K562 (cell line): ENCODE data around the gene PIK3R2. TPM values are rescaled to one million over a fixed set of nuclear protein-coding genes. Genes with fewer than 3 reads are reported as not detected.

ENCODE experiments used
- ARHGAP35 ChIP-seq: fragments of 450-650 bp; IDR thresholded peaks from 2 replicates; pipeline ENCODE4 v1.6.1; 2018; ENCODE audit not compliant: partially characterized antibody
- ETV1 ChIP-seq: fragments of 450-650 bp; conservative IDR thresholded peaks from 2 replicates; pipeline ENCODE4 v1.6.1; 2016; ENCODE audit warnings: missing genetic modification characterization, control low read depth, low read depth, missing compliant biosample characterization
- GTF2F1 ChIP-seq: IDR thresholded peaks from 2 replicates; pipeline ENCODE4 v1.6.1; 2011; ENCODE audit warnings: low read depth, low read length, improper control_type of control experiment
- IRF2 ChIP-seq: sonication (generic); formaldehyde crosslinking; IDR thresholded peaks from 2 replicates; pipeline ENCODE4 v1.8.1; 2022; ENCODE audit warnings: mild to moderate bottlenecking, missing genetic modification reagents
- JUNB ChIP-seq: fragments of 450-650 bp; formaldehyde crosslinking; conservative IDR thresholded peaks from 2 replicates; pipeline ENCODE4 v1.4.0; 2020; ENCODE audit warnings: mild to moderate bottlenecking
- MITF ChIP-seq: IDR thresholded peaks from 2 replicates; pipeline ENCODE4 v1.6.1; 2014; ENCODE audit warnings: antibody characterized with exemption
- NFXL1 ChIP-seq: fragments of 450-650 bp; formaldehyde crosslinking; IDR thresholded peaks from 2 replicates; pipeline ENCODE4 v1.4.0; 2021; ENCODE audit warnings: mild to moderate bottlenecking
- PHB ChIP-seq: fragments of 250-450 bp; sonication (Bioruptor Pico); IDR thresholded peaks from 2 replicates; pipeline ENCODE4 v1.5.0; 2021
- PHF20 ChIP-seq: fragments of 450-650 bp; IDR thresholded peaks from 2 replicates; pipeline ENCODE4 v1.6.1; 2018; ENCODE audit not compliant: partially characterized antibody
- PRMT5 ChIP-seq: sonication (generic); formaldehyde crosslinking; IDR thresholded peaks from 2 replicates; pipeline ENCODE4 v1.5.0; 2020; ENCODE audit warnings: missing genetic modification reagents
- TEAD2 ChIP-seq: fragments of 450-650 bp; IDR thresholded peaks from 2 replicates; pipeline ENCODE4 v1.6.1; 2016; ENCODE audit warnings: missing genetic modification characterization, control low read depth, missing compliant biosample characterization
- TGIF2 ChIP-seq: sonication (generic); formaldehyde crosslinking; IDR thresholded peaks from 2 replicates; pipeline ENCODE4 v1.8.1; 2022; ENCODE audit warnings: mild to moderate bottlenecking, missing genetic modification reagents, moderate library complexity
- TRIM24 ChIP-seq, 2 experiments: fragments of 450-650 bp; IDR thresholded peaks; 2 replicates each; pipeline ENCODE4 v1.6.1; 2016
- YY1 ChIP-seq, 3 experiments: IDR thresholded peaks; 2 replicates each; pipeline ENCODE4 v1.6.1; 2011; ENCODE audit warnings: low read length in 2 of 3, mild to moderate bottlenecking in 2 of 3, moderate library complexity in 2 of 3, borderline replicate concordance in 1 of 3, control low read depth in 1 of 3, low read depth in 1 of 3; ENCODE audit not compliant: insufficient read depth in 3 of 3, insufficient replicate concordance in 2 of 3, control insufficient read depth in 1 of 3, insufficient read length in 1 of 3; ENCODE audit errors: extremely low read depth in 1 of 3
- ZC3H11A ChIP-seq: IDR thresholded peaks from 2 replicates; pipeline ENCODE4 v1.6.1; 2012; ENCODE audit warnings: low read depth, low read length, improper control_type of control experiment
- ZFP36 ChIP-seq: fragments of 150-350 bp; IDR thresholded peaks from 2 replicates; pipeline ENCODE4 v1.6.1; 2018; ENCODE audit warnings: low read length, low read depth; ENCODE audit not compliant: partially characterized antibody
- ZNF140 ChIP-seq: fragments of 250-450 bp; sonication (Bioruptor Pico); IDR thresholded peaks from 2 replicates; pipeline ENCODE4 v1.8.0; 2021; ENCODE audit warnings: moderate library complexity, mild to moderate bottlenecking, inconsistent platforms
- ZNF311 ChIP-seq: fragments of 250-450 bp; sonication (Bioruptor Pico); IDR thresholded peaks from 2 replicates; pipeline ENCODE4 v1.4.0; 2020; ENCODE audit warnings: mild to moderate bottlenecking, moderate library complexity
- ZNF507 ChIP-seq: conservative IDR thresholded peaks from 2 replicates; pipeline ENCODE4 v1.6.1; 2017; ENCODE audit warnings: missing genetic modification characterization, missing compliant biosample characterization
- polyA plus RNA-seq, 8 experiments: library from polyadenylated mRNA; depleted of rRNA in 4 of 8; stranded (reverse) in 5 of 8; unstranded in 3 of 8; fragments of >200 nt; fragmentation: Nextera tagmentation in 2 of 8; fragmentation: Illumina TruSeq in 1 of 8; extraction: Ambion mirVana in 2 of 8; extraction: Trizol in 1 of 8; gene quantifications; 2 replicates each; pipeline versions ENCODE4 v1.2.1 to v1.2.3, GENCODE V29; 2011 to 2014; ENCODE audit warnings: inconsistent platforms in 1 of 8, missing spikeins in 1 of 8
- total RNA-seq, 7 experiments: library from RNA; depleted of rRNA in 6 of 7; stranded (reverse); fragments of >200 nt in 6 of 7; fragmentation: Illumina TruSeq in 2 of 7; extraction: Trizol in 2 of 7; gene quantifications; 2 replicates each; pipeline versions ENCODE4 v1.2.1 to v1.2.3, GENCODE V29; 2011 to 2021; ENCODE audit warnings: low replicate concordance in 1 of 7
- TF ChIP-seq, protein P1 (sequence below): fragments of 450-650 bp; IDR thresholded peaks from 2 replicates; pipeline ENCODE4 v1.6.1; 2016; ENCODE audit warnings: mild to moderate bottlenecking
- TF ChIP-seq, protein P2 (sequence below): fragments of 450-650 bp; conservative IDR thresholded peaks from 2 replicates; pipeline ENCODE4 v1.6.1; 2016; ENCODE audit warnings: missing genetic modification characterization, low read depth, mild to moderate bottlenecking, missing compliant biosample characterization, moderate library complexity
- TF ChIP-seq, protein P3 (sequence below): fragments of 450-650 bp; formaldehyde crosslinking; IDR thresholded peaks from 2 replicates; pipeline ENCODE4 v1.4.0; 2020; ENCODE audit warnings: mild to moderate bottlenecking, mixed read lengths
- TF ChIP-seq, protein P4 (sequence below): fragments of 200-800 bp; sonication (Bioruptor generic); IDR thresholded peaks from 2 replicates; pipeline ENCODE4 v1.6.1; 2017; ENCODE audit warnings: missing genetic modification characterization, missing compliant biosample characterization

PIK3R2 gene
- total and polyA plus RNA-seq, 9 of the 15 experiments (the other 6 are each of a cell fraction or from before 2014, with no cell fraction given) = 0.39 to 37.9 (median 5.3) TPM

- no peak for TF ChIP-seq PHF20
- no peak for TF ChIP-seq ZNF311 (CRISPR knock-in tag)
- TF ChIP-seq, protein P1, sequence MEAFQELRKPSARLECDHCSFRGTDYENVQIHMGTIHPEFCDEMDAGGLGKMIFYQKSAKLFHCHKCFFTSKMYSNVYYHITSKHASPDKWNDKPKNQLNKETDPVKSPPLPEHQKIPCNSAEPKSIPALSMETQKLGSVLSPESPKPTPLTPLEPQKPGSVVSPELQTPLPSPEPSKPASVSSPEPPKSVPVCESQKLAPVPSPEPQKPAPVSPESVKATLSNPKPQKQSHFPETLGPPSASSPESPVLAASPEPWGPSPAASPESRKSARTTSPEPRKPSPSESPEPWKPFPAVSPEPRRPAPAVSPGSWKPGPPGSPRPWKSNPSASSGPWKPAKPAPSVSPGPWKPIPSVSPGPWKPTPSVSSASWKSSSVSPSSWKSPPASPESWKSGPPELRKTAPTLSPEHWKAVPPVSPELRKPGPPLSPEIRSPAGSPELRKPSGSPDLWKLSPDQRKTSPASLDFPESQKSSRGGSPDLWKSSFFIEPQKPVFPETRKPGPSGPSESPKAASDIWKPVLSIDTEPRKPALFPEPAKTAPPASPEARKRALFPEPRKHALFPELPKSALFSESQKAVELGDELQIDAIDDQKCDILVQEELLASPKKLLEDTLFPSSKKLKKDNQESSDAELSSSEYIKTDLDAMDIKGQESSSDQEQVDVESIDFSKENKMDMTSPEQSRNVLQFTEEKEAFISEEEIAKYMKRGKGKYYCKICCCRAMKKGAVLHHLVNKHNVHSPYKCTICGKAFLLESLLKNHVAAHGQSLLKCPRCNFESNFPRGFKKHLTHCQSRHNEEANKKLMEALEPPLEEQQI = no peak
- TF ChIP-seq ZC3H11A = no peak
- no peak for TF ChIP-seq MITF
- TF ChIP-seq ETV1 (tag) = peak; percentile 96
- TF ChIP-seq JUNB (CRISPR knock-in tag) = no peak
- no peak for TF ChIP-seq PHB
- no peak for TF ChIP-seq TRIM24 (IDR thresholded peaks at IDR 0.05)
- TF ChIP-seq, protein P2, sequence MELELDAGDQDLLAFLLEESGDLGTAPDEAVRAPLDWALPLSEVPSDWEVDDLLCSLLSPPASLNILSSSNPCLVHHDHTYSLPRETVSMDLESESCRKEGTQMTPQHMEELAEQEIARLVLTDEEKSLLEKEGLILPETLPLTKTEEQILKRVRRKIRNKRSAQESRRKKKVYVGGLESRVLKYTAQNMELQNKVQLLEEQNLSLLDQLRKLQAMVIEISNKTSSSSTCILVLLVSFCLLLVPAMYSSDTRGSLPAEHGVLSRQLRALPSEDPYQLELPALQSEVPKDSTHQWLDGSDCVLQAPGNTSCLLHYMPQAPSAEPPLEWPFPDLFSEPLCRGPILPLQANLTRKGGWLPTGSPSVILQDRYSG = no peak
- TF ChIP-seq ARHGAP35 = no peak
- no peak for TF ChIP-seq TEAD2 (tag)
- no peak for TF ChIP-seq IRF2
- TF ChIP-seq PRMT5 (CRISPR knock-in tag) = no peak
- 0 out of 2 replicates have a peak, but pooled peaks have one; percentile 10 for TF ChIP-seq GTF2F1
- TF ChIP-seq, protein P3, sequence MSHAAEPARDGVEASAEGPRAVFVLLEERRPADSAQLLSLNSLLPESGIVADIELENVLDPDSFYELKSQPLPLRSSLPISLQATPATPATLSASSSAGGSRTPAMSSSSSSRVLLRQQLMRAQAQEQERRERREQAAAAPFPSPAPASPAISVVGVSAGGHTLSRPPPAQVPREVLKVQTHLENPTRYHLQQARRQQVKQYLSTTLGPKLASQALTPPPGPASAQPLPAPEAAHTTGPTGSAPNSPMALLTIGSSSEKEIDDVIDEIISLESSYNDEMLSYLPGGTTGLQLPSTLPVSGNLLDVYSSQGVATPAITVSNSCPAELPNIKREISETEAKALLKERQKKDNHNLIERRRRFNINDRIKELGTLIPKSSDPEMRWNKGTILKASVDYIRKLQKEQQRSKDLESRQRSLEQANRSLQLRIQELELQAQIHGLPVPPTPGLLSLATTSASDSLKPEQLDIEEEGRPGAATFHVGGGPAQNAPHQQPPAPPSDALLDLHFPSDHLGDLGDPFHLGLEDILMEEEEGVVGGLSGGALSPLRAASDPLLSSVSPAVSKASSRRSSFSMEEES (CRISPR knock-in tag) = no peak
- no peak for TF ChIP-seq NFXL1 (CRISPR knock-in tag)
- TF ChIP-seq TGIF2 (CRISPR knock-in tag) = no peak
- TF ChIP-seq ZNF140 (CRISPR knock-in tag) = no peak
- peak in 1 of 3 experiments; percentile 32 for TF ChIP-seq YY1 (IDR thresholded peaks at IDR 0.05; ENCODE audit: borderline replicate concordance in 1 of 3, control insufficient read depth in 1 of 3, extremely low read depth in 1 of 3, insufficient read depth in 3 of 3, insufficient read length in 1 of 3, insufficient replicate concordance in 2 of 3, low read depth in 1 of 3, low read length in 2 of 3)
- TF ChIP-seq ZNF507 (tag) = no peak
- peak; percentile 53 for TF ChIP-seq ZFP36
- TF ChIP-seq, protein P4, sequence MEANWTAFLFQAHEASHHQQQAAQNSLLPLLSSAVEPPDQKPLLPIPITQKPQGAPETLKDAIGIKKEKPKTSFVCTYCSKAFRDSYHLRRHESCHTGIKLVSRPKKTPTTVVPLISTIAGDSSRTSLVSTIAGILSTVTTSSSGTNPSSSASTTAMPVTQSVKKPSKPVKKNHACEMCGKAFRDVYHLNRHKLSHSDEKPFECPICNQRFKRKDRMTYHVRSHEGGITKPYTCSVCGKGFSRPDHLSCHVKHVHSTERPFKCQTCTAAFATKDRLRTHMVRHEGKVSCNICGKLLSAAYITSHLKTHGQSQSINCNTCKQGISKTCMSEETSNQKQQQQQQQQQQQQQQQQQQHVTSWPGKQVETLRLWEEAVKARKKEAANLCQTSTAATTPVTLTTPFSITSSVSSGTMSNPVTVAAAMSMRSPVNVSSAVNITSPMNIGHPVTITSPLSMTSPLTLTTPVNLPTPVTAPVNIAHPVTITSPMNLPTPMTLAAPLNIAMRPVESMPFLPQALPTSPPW (CRISPR knock-in tag) = no peak
Measured at GRCh38 chr19:18152442-18152816, 534 bp upstream of the PIK3R2 start (continued).
